Astrocyte (in vitro differentiated cells and primary cell): Measurements from ENCODE around the gene TRDN. TPM values are rescaled to one million over a fixed set of nuclear protein-coding genes. Genes with fewer than 3 reads are reported as not detected.
"Not testable (repeated sequence)": the region's sequence is repeated elsewhere in the genome, so short reads cannot be mapped to it uniquely, and the experiment has no call there.

Experiments used
- DNase-seq: peaks from one replicate; pipeline ENCODE4 v3.0.0-alpha.2; 2010; ENCODE audit warnings: low read depth
- FAIRE-seq: peaks from 2 replicates; lab custom pipeline; 2011; peaks lifted over from hg19 to GRCh38; lab: Jason Lieb, UNC
- H2AFZ ChIP-seq: 2 replicates; pipeline ENCODE4 v1.6.0; 2012; ENCODE audit warnings: low read depth, low read length, inconsistent platforms
- H3K27ac ChIP-seq: 2 replicates; pipeline ENCODE4 v1.5.1; 2011; ENCODE audit warnings: low read depth, low read length, inconsistent platforms
- H3K27me3 ChIP-seq: 2 replicates; pipeline ENCODE4 v1.6.0; 2011; ENCODE audit warnings: low read length, inconsistent platforms; ENCODE audit not compliant: insufficient read depth
- H3K36me3 ChIP-seq: 2 replicates; pipeline ENCODE4 v1.5.1; 2011; ENCODE audit warnings: low read length, inconsistent platforms; ENCODE audit not compliant: insufficient read depth
- H3K4me1 ChIP-seq: 2 replicates; pipeline ENCODE4 v1.5.1; 2011; ENCODE audit warnings: low read length, inconsistent platforms; ENCODE audit not compliant: insufficient read depth
- H3K4me2 ChIP-seq: 2 replicates; pipeline ENCODE4 v1.6.0; 2012; ENCODE audit warnings: low read length, inconsistent platforms
- H3K4me3 ChIP-seq: 2 replicates; pipeline ENCODE4 v1.5.1; 2011; ENCODE audit warnings: low read depth, mild to moderate bottlenecking, low read length, inconsistent platforms; ENCODE audit not compliant: insufficient read depth
- H3K79me2 ChIP-seq: 2 replicates; pipeline ENCODE4 v1.6.0; 2012; ENCODE audit warnings: mild to moderate bottlenecking, low read length, inconsistent platforms; ENCODE audit not compliant: insufficient read depth
- H3K9ac ChIP-seq: 2 replicates; pipeline ENCODE4 v1.6.0; 2012; ENCODE audit warnings: mild to moderate bottlenecking, low read length, inconsistent platforms
- H3K9me3 ChIP-seq: 2 replicates; pipeline ENCODE4 v1.5.1; 2012; ENCODE audit warnings: low read depth, mild to moderate bottlenecking, low read length, inconsistent platforms; ENCODE audit not compliant: insufficient read depth
- H4K20me1 ChIP-seq: 2 replicates; pipeline ENCODE4 v1.6.0; 2012; ENCODE audit warnings: low read length, inconsistent platforms; ENCODE audit not compliant: insufficient read depth
- H3K27ac Mint-ChIP-seq: one replicate; pipeline ENCODE4 v1.8.0; 2021; ENCODE audit warnings: mild to moderate bottlenecking, mixed read lengths; ENCODE audit not compliant: unreplicated experiment
- H3K27me3 Mint-ChIP-seq: one replicate; pipeline ENCODE4 v1.8.0; 2021; ENCODE audit warnings: low read depth, mixed read lengths; ENCODE audit not compliant: unreplicated experiment
- H3K36me3 Mint-ChIP-seq: one replicate; pipeline ENCODE4 v1.8.0; 2021; ENCODE audit warnings: low read depth, mixed read lengths; ENCODE audit not compliant: unreplicated experiment
- H3K4me1 Mint-ChIP-seq: one replicate; pipeline ENCODE4 v1.8.0; 2021; ENCODE audit warnings: low read depth, mixed read lengths; ENCODE audit not compliant: unreplicated experiment
- H3K4me3 Mint-ChIP-seq: one replicate; pipeline ENCODE4 v1.8.0; 2021; ENCODE audit warnings: mild to moderate bottlenecking, moderate library complexity, mixed read lengths; ENCODE audit not compliant: unreplicated experiment
- H3K9me3 Mint-ChIP-seq: one replicate; pipeline ENCODE4 v1.8.0; 2021; ENCODE audit warnings: mild to moderate bottlenecking, mixed read lengths; ENCODE audit not compliant: unreplicated experiment
- CTCF ChIP-seq: IDR thresholded peaks from 2 replicates; pipeline ENCODE4 v1.5.1; 2011; ENCODE audit warnings: low read depth, mild to moderate bottlenecking, inconsistent platforms, low read length, moderate library complexity; ENCODE audit not compliant: insufficient read depth
- EZH2 ChIP-seq: IDR thresholded peaks from 2 replicates; pipeline ENCODE4 v1.6.1; 2012; ENCODE audit warnings: mild to moderate bottlenecking, low read length, inconsistent platforms; ENCODE audit not compliant: insufficient read depth
- total RNA-seq: library from RNA; stranded (reverse); gene quantifications from 2 replicates; pipeline ENCODE4 v1.2.1, GENCODE V29; 2021

TRDN gene
- total RNA-seq, 1 donor from 2014 or later: not detected

- Histone ChIP-seq H2AFZ (no peak overlapping the region), H3K36me3 (no peaks in the 10 kb centered on the region), H3K4me3 (no peak overlapping the region), H3K27me3 (no peaks in the 10 kb centered on the region), H3K9me3 (no peaks in the 10 kb centered on the region), H3K79me2 (no peaks in the 10 kb centered on the region), H3K4me1 (no peaks in the 10 kb centered on the region), H3K4me2 (no peak overlapping the region), H4K20me1 (no peaks in the 10 kb centered on the region), H3K9ac (no peak overlapping the region), H3K27ac (no peak overlapping the region)
- Mint-ChIP-seq H3K27me3 (no peaks in the 10 kb centered on the region), H3K4me1 (peaks cover 6% of the 10 kb centered on the region), H3K27ac (no peak overlapping the region), H3K4me3 (no peak overlapping the region), H3K9me3 (no peaks in the 10 kb centered on the region), H3K36me3 (no peaks in the 10 kb centered on the region)
- DNase-seq: no peak
- TF ChIP-seq EZH2 (no peak), CTCF (no peak)
- FAIRE-seq: no peak
These were observed 179.9 kb downstream of the TRDN start for GRCh38 chr6:123456836-123457235.

- DNase-seq (no peak), FAIRE-seq (no peak)
- H3K79me2 ChIP-seq: no peaks in the 10 kb centered on the region
- H3K9me3 Mint-ChIP-seq: no peaks in the 10 kb centered on the region
- no peaks in the 10 kb centered on the region for H3K27me3 Mint-ChIP-seq
- no peak overlapping the region for H3K9ac ChIP-seq
- no peaks in the 10 kb centered on the region for H4K20me1 ChIP-seq
- no peaks in the 10 kb centered on the region for H3K36me3 ChIP-seq
- no peaks in the 10 kb centered on the region for H3K36me3 Mint-ChIP-seq
- peaks cover 6% of the 10 kb centered on the region for H3K4me1 Mint-ChIP-seq
- H3K4me1 ChIP-seq: no peaks in the 10 kb centered on the region
- no peak overlapping the region for H3K27ac Mint-ChIP-seq
- H3K4me2 ChIP-seq: no peak overlapping the region
- H3K9me3 ChIP-seq: no peaks in the 10 kb centered on the region
- no peak overlapping the region for H3K4me3 ChIP-seq
- no peak for TF ChIP-seq CTCF
- TF ChIP-seq EZH2: no peak
- H3K4me3 Mint-ChIP-seq: no peak overlapping the region
- no peak overlapping the region for H2AFZ ChIP-seq
- H3K27me3 ChIP-seq: no peaks in the 10 kb centered on the region
- H3K27ac ChIP-seq: no peak overlapping the region
These were observed 182.3 kb downstream of the TRDN start for GRCh38 chr6:123454448-123454847.

GRCh38 chr6:123453071-123453470, 183.7 kb downstream of the TRDN start:
- H3K4me3 ChIP-seq, H3K9me3 Mint-ChIP-seq, H3K79me2 ChIP-seq, H3K27ac ChIP-seq, FAIRE-seq, H2AFZ ChIP-seq, H3K4me2 ChIP-seq, H3K36me3 Mint-ChIP-seq, H4K20me1 ChIP-seq, H3K27me3 ChIP-seq, H3K4me1 Mint-ChIP-seq, H3K27ac Mint-ChIP-seq, DNase-seq, H3K9ac ChIP-seq, H3K36me3 ChIP-seq, H3K9me3 ChIP-seq, H3K4me3 Mint-ChIP-seq, H3K4me1 ChIP-seq, H3K27me3 Mint-ChIP-seq: not testable (repeated sequence)
